GM12878 (cell line): ENCODE data around the gene DPM1. TPM values are rescaled to one million over a fixed set of nuclear protein-coding genes. Genes with fewer than 3 reads are reported as not detected.
A peak's percentile ranks its signal among the peaks of the same experiment; 100 is the strongest.

Experiments
- EGR1 ChIP-seq, 2 experiments: IDR thresholded peaks; 1 replicate in 1 of 2; 2 replicates in 1 of 2; pipeline ENCODE4 v1.6.1; 2011 to 2012; ENCODE audit warnings: low read depth in 2 of 2, low read length in 2 of 2, borderline replicate concordance in 1 of 2, mild to moderate bottlenecking in 1 of 2, moderate library complexity in 1 of 2
- ESRRA ChIP-seq: IDR thresholded peaks from 2 replicates; pipeline ENCODE4 v1.6.1; 2012; ENCODE audit warnings: mild to moderate bottlenecking, low read length, improper control_type of control experiment
- FOS ChIP-seq: IDR thresholded peaks from 3 replicates; pipeline ENCODE4 v1.6.1; 2011; ENCODE audit warnings: borderline replicate concordance; ENCODE audit not compliant: insufficient read length; ENCODE audit errors: extremely low read depth
- LARP7 ChIP-seq: fragments of 450-650 bp; IDR thresholded peaks from 2 replicates; pipeline ENCODE4 v1.6.1; 2017; ENCODE audit warnings: mild to moderate bottlenecking
- MTA3 ChIP-seq: IDR thresholded peaks from 2 replicates; pipeline ENCODE4 v1.6.1; 2012; ENCODE audit warnings: low read length, inconsistent platforms, borderline replicate concordance
- NFYA ChIP-seq: IDR thresholded peaks from 2 replicates; pipeline ENCODE4 v1.6.1; 2011; ENCODE audit warnings: low read depth, mild to moderate bottlenecking, low read length, improper control_type of control experiment, borderline replicate concordance
- NR2C2 ChIP-seq: IDR thresholded peaks from 2 replicates; pipeline ENCODE4 v1.6.1; 2011; ENCODE audit warnings: borderline replicate concordance, low read depth; ENCODE audit not compliant: control insufficient read depth, insufficient read length
- SIN3A ChIP-seq: IDR thresholded peaks from 2 replicates; pipeline ENCODE4 v1.6.1; 2012; ENCODE audit warnings: low read depth, low read length, improper control_type of control experiment
- polyA plus RNA-seq, 11 experiments: library from polyadenylated mRNA; depleted of rRNA in 4 of 11; unstranded in 6 of 11; stranded (reverse) in 5 of 11; fragments of >200 nt; fragmentation: Nextera tagmentation in 4 of 11; fragmentation: Illumina TruSeq in 1 of 11; extraction: Ambion mirVana in 4 of 11; extraction: Trizol in 1 of 11; gene quantifications; 1 replicate in 1 of 11; 2 replicates in 10 of 11; pipeline versions ENCODE4 v1.2.1 to v1.2.3, GENCODE V29; 2011 to 2016; ENCODE audit warnings: inconsistent platforms in 2 of 11, missing spikeins in 2 of 11, low read depth in 1 of 11
- total RNA-seq, 4 experiments: library from RNA; depleted of rRNA in 3 of 4; stranded (reverse); fragments of >200 nt in 3 of 4; fragmentation: Illumina TruSeq in 1 of 4; extraction: Trizol in 1 of 4; gene quantifications; 2 replicates each; pipeline versions ENCODE4 v1.2.1 to v1.2.3, GENCODE V29; 2013 to 2021
- TF ChIP-seq, protein P1 (sequence below): IDR thresholded peaks from 2 replicates; pipeline ENCODE4 v1.6.1; 2012; ENCODE audit warnings: improper control_type of control experiment, low read depth, low read length; ENCODE audit not compliant: insufficient replicate concordance
- TF ChIP-seq, protein P2 (sequence below): fragments of 450-650 bp; IDR thresholded peaks from 2 replicates; pipeline ENCODE4 v1.6.1; 2017; ENCODE audit warnings: borderline replicate concordance
- TF ChIP-seq, protein P3 (sequence below): fragments of 450-650 bp; IDR thresholded peaks from 2 replicates; pipeline ENCODE4 v1.6.1; 2018; ENCODE audit warnings: mild to moderate bottlenecking, low read depth, moderate library complexity; ENCODE audit not compliant: partially characterized antibody
- TF ChIP-seq, protein P4 (sequence below): fragments of 450-650 bp; IDR thresholded peaks from 2 replicates; pipeline ENCODE4 v1.6.1; 2017; ENCODE audit warnings: mild to moderate bottlenecking, low read depth, inconsistent platforms; ENCODE audit not compliant: poor library complexity, severe bottlenecking
- TF ChIP-seq, protein P5 (sequence below): fragments of 450-650 bp; IDR thresholded peaks from 2 replicates; pipeline ENCODE4 v1.6.1; 2017; ENCODE audit warnings: antibody characterized with exemption, mild to moderate bottlenecking, moderate library complexity

The DPM1 gene
- total and polyA plus RNA-seq, 10 of the 15 experiments (the other 5 are each of a cell fraction or from before 2014, with no cell fraction given), result 53.3 to 167 (median 108) TPM

DNA sequence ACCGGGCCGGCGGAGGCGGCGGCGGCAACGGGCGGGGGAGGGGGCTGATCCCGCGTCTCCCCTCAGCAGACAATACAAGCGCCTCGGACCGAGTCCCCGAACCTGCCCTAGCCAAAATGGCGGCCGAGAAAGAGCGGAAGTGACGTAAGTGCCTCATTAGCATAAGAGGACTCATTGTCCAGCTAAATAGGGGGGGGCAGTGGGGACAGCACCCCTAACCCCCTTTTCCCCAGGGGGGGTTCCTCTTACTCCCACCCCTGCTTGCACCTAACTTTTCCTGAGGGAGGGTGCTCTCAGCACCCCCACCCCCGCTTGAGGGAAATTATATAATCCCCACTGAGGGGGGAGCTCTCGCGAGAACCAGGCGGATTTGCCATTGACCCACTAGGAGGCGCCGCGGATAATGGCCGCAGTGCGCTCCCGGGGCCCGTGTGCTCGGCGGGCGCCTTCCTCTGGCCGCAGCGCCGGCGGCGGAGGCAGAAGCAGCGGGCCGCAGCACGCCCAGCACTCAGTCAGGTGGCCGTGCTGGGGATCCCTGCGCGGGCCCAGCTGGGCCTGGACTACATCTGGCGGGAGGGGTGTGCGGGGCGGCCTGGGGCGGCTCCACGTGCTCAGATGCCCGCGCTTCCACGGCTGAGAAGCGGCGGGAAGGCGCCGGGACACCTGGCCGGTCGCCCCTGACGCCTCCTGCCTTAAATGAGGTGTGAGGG lies 26.9 kb downstream of the DPM1 start, which contains the start of gene ADNP (continued):
- TF ChIP-seq, protein P1, sequence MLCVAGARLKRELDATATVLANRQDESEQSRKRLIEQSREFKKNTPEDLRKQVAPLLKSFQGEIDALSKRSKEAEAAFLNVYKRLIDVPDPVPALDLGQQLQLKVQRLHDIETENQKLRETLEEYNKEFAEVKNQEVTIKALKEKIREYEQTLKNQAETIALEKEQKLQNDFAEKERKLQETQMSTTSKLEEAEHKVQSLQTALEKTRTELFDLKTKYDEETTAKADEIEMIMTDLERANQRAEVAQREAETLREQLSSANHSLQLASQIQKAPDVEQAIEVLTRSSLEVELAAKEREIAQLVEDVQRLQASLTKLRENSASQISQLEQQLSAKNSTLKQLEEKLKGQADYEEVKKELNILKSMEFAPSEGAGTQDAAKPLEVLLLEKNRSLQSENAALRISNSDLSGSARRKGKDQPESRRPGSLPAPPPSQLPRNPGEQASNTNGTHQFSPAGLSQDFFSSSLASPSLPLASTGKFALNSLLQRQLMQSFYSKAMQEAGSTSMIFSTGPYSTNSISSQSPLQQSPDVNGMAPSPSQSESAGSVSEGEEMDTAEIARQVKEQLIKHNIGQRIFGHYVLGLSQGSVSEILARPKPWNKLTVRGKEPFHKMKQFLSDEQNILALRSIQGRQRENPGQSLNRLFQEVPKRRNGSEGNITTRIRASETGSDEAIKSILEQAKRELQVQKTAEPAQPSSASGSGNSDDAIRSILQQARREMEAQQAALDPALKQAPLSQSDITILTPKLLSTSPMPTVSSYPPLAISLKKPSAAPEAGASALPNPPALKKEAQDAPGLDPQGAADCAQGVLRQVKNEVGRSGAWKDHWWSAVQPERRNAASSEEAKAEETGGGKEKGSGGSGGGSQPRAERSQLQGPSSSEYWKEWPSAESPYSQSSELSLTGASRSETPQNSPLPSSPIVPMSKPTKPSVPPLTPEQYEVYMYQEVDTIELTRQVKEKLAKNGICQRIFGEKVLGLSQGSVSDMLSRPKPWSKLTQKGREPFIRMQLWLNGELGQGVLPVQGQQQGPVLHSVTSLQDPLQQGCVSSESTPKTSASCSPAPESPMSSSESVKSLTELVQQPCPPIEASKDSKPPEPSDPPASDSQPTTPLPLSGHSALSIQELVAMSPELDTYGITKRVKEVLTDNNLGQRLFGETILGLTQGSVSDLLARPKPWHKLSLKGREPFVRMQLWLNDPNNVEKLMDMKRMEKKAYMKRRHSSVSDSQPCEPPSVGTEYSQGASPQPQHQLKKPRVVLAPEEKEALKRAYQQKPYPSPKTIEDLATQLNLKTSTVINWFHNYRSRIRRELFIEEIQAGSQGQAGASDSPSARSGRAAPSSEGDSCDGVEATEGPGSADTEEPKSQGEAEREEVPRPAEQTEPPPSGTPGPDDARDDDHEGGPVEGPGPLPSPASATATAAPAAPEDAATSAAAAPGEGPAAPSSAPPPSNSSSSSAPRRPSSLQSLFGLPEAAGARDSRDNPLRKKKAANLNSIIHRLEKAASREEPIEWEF, result no peak
- TF ChIP-seq LARP7 (peak; percentile 75), FOS (no peak), EGR1 (IDR thresholded peaks at IDR 0.05; ENCODE audit: borderline replicate concordance in 1 of 2, low read depth in 2 of 2, low read length in 2 of 2) (peak in 1 of 2 experiments; percentile 73; a peak in 2 of 3 replicates), MTA3 (peak; percentile 64; the same call in 1 of the 2 replicates), ESRRA (peak; percentile 52; the same call in 1 of the 2 replicates), SIN3A (peak; percentile 92), NFYA (no peak), NR2C2 (no peak)
- TF ChIP-seq, protein P2, sequence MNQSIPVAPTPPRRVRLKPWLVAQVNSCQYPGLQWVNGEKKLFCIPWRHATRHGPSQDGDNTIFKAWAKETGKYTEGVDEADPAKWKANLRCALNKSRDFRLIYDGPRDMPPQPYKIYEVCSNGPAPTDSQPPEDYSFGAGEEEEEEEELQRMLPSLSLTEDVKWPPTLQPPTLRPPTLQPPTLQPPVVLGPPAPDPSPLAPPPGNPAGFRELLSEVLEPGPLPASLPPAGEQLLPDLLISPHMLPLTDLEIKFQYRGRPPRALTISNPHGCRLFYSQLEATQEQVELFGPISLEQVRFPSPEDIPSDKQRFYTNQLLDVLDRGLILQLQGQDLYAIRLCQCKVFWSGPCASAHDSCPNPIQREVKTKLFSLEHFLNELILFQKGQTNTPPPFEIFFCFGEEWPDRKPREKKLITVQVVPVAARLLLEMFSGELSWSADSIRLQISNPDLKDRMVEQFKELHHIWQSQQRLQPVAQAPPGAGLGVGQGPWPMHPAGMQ, result peak; percentile 69; the same call in 1 of the 2 replicates
- TF ChIP-seq, protein P3, sequence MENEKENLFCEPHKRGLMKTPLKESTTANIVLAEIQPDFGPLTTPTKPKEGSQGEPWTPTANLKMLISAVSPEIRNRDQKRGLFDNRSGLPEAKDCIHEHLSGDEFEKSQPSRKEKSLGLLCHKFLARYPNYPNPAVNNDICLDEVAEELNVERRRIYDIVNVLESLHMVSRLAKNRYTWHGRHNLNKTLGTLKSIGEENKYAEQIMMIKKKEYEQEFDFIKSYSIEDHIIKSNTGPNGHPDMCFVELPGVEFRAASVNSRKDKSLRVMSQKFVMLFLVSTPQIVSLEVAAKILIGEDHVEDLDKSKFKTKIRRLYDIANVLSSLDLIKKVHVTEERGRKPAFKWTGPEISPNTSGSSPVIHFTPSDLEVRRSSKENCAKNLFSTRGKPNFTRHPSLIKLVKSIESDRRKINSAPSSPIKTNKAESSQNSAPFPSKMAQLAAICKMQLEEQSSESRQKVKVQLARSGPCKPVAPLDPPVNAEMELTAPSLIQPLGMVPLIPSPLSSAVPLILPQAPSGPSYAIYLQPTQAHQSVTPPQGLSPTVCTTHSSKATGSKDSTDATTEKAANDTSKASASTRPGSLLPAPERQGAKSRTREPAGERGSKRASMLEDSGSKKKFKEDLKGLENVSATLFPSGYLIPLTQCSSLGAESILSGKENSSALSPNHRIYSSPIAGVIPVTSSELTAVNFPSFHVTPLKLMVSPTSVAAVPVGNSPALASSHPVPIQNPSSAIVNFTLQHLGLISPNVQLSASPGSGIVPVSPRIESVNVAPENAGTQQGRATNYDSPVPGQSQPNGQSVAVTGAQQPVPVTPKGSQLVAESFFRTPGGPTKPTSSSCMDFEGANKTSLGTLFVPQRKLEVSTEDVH, result no peak
- TF ChIP-seq, protein P4, sequence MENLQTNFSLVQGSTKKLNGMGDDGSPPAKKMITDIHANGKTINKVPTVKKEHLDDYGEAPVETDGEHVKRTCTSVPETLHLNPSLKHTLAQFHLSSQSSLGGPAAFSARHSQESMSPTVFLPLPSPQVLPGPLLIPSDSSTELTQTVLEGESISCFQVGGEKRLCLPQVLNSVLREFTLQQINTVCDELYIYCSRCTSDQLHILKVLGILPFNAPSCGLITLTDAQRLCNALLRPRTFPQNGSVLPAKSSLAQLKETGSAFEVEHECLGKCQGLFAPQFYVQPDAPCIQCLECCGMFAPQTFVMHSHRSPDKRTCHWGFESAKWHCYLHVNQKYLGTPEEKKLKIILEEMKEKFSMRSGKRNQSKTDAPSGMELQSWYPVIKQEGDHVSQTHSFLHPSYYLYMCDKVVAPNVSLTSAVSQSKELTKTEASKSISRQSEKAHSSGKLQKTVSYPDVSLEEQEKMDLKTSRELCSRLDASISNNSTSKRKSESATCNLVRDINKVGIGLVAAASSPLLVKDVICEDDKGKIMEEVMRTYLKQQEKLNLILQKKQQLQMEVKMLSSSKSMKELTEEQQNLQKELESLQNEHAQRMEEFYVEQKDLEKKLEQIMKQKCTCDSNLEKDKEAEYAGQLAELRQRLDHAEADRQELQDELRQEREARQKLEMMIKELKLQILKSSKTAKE, result peak; percentile 64
- TF ChIP-seq, protein P5, sequence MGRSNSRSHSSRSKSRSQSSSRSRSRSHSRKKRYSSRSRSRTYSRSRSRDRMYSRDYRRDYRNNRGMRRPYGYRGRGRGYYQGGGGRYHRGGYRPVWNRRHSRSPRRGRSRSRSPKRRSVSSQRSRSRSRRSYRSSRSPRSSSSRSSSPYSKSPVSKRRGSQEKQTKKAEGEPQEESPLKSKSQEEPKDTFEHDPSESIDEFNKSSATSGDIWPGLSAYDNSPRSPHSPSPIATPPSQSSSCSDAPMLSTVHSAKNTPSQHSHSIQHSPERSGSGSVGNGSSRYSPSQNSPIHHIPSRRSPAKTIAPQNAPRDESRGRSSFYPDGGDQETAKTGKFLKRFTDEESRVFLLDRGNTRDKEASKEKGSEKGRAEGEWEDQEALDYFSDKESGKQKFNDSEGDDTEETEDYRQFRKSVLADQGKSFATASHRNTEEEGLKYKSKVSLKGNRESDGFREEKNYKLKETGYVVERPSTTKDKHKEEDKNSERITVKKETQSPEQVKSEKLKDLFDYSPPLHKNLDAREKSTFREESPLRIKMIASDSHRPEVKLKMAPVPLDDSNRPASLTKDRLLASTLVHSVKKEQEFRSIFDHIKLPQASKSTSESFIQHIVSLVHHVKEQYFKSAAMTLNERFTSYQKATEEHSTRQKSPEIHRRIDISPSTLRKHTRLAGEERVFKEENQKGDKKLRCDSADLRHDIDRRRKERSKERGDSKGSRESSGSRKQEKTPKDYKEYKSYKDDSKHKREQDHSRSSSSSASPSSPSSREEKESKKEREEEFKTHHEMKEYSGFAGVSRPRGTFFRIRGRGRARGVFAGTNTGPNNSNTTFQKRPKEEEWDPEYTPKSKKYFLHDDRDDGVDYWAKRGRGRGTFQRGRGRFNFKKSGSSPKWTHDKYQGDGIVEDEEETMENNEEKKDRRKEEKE, result peak; percentile 65; the same call in 1 of the 2 replicates
